NCI-H1105 treated with DMSO at 0.1 percent for 48 hours (cell line): ENCODE measurements around the gene ADAP1.

ENCODE experiments used
- DNase-seq: peaks from one replicate; lab custom pipeline; 2025; lab: John Stamatoyannopoulos, UW

ADAP1 gene

DNA sequence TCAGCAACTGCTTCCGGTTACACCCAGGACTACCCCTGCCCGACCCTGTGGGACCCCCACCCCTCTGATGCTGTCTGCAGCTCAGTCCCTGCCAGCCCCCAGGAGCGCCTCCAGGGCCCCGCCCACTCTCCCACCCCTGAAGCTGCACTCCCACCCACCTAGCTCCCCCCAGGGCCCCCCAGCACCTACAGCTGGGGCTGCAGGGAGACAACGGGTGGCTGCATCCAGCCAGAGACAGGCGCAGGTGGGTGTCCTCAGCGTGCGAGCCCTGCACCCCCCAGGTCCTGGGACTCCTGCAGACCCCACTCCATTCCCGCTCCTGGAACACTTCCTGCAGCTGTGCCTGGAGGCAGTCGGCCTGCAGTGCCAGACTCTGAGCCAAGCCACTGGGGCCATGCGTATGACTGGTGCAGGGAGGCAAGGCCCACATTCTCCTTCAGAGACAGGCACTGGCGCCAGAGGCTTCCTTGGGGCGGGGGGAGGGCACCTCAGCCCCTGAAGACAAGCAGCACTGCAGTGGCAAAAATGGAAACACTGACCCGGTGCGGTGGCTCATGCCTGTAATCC is 34.6 kb upstream of the ADAP1 start:
- DNase-seq, result no peak

DNA sequence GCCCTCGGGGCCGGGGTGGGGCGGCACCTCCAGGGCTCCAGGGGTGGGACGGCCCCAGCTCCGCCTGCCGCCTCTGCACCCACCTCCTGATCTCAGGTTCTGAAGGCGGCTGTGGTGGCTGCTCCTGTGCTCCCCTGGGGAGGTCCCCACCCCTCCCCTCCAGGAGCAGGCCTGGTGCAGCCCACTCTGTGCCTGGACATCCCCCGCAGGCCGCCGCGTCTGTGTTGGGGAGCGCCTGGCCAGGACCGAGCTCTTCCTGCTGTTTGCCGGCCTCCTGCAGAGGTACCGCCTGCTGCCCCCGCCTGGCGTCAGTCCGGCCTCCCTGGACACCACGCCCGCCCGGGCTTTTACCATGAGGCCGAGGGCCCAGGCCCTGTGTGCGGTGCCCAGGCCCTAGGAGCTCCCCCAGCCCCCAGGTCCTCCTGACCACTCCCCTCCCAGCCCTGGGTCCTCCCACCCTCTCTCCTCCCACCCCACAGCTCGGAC is 34.0 kb upstream of the ADAP1 start:
- no peak for DNase-seq

DNA sequence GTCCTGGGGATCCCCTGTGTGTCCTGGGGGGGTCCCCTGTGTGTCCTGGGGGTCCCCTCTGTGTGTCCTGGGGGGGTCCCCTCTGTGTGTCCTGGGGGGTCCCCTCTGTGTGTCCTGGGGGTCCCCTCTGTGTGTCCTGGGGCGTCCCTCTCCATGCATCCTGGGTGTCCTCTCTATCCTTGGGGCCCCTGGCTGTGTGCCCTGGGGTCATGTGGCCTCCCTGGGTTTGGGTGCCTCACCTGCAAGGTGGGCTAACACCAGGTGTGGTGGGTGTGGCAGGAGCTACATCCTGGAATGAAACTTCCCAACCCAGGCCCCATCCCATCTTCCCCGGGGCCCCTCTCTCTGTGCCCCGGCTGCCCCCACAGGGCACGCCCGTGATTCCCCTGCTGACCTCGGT is 33.4 kb upstream of the ADAP1 start:
- DNase-seq, result no peak

DNA sequence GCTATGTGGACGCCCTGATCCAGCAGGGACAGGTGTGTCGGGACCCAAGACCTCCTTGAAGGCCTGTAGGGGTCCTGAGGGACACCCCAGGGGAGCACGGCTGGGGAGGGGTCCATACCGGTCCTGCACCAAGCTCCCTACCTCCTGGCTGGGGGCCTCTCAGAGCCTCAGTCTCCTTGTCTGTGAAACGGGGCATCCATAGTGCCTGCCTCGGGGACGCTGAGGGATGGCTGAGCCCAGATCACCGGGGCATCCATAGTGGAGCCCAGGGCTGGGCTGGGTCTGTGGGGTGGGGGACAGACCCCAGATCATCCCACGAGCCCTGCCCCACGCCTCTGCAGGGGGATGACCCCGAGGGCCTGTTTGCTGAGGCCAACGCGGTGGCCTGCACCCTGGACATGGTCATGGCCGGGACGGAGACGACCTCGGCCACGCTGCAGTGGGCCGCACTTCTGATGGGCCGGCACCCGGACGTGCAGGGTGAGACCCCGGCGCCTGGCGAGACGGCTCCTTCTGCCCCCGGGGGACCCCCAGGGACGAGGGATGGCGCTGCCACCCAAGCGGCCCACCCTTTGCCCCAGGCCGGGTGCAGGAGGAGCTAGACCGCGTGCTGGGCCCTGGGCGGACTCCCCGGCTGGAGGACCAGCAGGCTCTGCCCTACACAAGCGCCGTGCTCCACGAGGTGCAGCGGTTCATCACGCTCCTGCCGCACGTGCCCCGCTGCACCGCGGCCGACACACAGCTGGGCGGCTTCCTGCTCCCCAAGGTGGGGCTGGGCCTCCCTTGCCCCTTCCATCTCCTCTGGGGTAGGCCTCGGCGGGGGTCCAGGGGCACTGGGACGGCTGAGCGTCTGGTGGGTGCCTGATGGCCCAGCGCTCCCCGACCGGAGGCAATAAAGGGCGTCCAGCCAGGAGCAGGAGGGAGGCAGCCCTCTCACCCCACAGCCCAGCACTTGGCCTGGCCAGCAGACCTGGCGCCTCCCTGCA is 32.6 kb upstream of the ADAP1 start:
- DNase-seq, result no peak

DNA sequence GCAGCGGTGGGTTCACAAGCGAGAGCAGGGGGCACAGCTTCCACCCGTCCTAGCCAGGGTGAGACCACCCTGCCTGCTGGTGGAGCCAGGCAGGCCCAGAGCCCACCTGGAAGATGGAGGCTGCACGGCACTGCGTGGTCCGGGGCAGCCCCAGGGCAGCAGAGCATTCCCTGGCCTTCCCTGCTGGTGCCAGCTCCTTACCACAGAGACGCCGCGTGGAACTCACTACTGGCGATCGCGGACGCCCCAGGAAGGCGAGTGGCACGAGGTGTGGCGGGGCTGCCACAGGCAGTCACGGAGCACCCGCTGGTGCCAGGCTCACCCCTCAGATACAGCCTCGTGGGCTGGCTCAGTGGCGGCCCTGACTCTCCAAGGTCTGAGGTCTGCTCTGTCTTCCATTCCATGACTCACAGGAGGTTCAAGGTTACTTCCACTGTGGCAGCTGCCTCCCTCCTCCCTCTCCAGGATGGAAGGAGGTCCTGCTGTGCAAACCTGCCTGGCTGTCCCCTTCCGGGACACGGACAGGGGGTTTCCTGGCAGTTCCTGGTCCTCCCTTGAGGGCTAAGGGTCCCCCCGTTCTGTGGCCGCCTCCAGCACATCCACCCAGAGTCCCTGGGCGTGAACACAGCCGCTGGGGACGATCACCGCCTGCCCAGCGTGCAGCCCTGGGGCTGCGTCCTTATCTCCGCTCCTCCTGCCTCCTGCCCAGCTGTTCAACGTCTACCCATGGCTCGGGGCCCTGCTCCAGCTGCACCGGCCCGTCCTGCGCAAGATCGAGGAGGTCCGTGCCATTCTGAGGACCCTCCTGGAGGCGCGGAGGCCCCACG is 31.6 kb upstream of the ADAP1 start:
- no peak for DNase-seq

DNA sequence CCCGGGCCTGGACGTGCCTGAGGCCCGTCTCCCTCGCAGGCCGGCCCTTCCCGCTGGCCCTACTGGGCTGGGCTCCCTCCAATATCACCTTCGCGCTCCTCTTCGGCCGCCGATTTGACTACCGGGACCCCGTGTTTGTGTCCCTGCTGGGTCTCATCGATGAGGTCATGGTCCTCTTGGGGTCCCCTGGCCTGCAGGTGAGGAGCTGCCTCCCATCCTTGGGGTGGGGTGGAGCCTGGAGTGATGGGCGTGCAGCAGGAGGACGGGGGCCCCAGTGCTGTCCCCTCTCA is 30.6 kb upstream of the ADAP1 start:
- DNase-seq, result no peak

DNA sequence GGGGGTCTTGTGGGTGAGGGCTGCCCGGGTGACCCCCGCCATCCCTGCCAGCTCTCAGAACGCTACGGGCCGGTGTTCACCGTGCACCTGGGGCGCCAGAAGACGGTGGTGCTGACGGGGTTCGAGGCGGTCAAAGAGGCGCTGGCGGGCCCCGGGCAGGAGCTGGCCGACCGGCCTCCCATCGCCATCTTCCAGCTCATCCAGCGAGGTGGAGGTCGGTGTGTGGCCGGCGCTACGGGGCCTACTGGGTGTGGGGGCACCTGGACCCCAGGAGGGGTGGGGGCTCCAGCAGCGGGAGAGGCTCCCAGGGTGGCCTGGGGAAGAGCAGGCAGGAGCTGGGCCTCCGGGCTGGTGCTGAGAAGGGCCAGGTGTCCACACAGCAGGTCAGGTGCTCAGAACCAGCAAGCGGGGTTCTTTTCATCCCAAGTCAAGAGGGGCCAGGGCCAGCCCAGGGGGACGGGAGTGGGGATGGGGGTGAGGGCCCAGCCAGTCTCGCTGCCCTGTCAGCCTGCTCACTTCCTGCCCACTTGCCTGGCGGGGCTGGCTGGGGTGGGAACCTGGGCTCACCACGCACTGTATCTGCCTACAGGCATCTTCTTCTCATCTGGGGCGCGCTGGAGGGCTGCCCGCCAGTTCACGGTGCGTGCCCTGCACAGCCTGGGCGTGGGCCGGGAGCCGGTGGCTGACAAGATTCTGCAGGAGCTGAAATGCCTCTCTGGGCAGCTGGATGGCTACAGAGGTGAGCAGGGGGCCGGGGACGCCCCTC is 30.1 kb upstream of the ADAP1 start:
- no peak for DNase-seq

DNA sequence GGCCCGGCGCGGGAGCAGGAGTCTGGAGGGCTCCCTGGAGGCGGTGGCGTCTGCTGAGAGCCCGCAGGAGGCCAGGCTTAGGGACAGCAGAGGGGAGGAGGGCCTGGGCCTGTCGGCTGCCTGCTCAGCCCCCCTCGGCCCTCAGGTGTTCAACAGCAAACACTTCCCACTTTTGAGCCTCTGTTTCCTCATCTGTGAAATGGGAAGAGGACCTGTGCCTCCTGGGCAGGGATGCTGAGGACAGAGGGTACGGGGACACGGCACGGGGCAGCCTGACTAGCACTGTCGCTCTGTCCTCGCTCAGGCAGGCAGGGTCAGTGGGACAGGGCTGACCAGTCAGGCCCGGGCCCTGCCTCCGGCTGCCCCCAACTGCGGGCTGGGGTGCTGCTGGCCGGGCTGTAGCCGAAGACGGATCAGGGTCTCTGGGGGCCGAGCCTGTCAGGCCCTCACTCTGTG is 29.2 kb upstream of the ADAP1 start:
- DNase-seq, result no peak

DNA sequence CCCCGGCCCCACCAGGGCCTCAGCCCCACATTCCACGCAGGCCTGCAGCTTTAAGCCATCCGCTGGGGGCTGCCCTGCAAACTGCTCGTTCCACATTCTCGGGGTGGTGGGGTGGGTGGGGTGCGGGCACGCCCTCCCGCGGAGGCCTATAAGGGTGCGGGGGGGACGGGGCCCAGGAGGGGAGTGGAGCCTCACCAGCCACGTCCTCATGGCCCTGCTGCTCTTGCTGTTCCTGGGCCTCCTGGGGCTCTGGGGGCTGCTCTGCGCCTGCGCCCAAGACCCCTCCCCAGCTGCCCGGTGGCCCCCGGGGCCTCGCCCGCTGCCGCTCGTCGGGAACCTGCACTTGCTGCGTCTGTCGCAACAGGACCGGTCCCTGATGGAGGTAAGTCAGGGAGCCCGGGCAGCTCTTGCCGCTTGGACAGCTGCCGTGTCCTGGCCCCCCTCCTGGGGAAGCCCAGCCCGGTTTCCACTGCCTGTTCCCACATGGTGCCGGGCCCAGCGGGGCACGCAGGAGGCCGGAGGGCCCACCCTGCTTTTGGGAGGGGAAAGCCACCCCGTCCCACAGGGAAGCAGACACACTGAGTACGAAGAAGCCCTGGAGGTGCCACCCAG is 28.6 kb upstream of the ADAP1 start, which contains the start of gene CYP2W1:
Gene CYP2W1 (plus strand): TSS at position 178 of the 612 bp plus-strand sequence. CDS start 31 bp downstream, at position 209.
- DNase-seq, result no peak

DNA sequence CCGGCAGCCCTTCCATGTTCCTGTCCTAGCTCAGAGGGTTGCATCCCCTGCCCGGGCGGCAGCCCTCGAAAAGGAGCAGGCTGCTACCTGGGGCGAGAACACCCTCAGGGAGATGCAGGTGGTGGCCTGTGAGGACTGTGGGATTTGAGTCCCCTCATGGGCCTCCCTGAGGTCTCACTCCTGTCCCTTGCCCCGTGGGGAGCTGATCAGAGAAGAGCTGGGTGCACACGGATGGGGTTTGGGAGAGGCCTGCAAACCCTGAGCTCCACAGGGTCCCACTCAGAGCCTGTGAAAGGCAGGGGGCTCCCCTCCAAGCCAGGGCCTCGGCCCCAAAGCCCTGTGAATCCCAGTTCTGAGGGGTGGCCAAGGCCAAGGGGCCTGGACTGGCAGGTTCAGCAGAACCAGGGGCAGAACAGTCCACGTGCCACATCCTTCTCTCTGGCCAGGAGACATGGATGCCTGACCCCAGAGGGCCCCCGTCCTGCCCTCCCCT is 28.1 kb upstream of the ADAP1 start:
- no peak for DNase-seq

DNA sequence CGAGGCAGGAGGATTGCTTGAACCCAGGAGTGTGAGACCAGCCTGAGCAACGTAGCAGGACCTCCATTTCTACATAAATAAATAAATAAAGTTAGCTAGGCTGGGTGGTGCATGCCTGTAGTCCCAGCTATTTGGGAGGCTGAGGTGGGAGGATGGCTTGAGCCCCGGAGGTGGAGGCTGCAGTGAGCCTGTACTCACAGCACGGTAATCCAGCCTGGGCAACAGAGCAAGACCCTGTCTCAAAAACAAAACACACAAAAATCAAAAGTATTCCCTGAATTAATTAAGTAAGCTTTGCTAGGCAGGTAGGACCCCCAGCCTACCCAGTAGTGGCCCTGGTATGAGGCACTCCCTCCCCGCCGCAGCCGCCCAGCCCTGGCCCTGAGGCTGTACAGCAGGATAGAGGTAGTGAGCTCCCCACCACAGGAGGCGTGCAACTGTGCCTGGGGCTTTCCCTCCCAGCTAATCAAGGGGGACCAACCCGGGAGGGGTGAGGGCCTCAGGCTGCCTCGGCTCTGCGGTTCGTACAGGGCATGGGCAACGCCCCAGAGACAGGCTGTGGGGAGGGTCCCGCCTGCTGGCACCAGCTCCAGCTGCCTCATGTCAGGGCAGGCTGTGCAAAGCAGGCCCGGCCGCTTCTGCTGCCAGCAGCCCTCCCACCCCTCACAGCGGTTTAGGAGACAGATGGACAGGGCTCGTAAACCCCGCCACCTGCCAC is 27.5 kb upstream of the ADAP1 start:
- no peak for DNase-seq

DNA sequence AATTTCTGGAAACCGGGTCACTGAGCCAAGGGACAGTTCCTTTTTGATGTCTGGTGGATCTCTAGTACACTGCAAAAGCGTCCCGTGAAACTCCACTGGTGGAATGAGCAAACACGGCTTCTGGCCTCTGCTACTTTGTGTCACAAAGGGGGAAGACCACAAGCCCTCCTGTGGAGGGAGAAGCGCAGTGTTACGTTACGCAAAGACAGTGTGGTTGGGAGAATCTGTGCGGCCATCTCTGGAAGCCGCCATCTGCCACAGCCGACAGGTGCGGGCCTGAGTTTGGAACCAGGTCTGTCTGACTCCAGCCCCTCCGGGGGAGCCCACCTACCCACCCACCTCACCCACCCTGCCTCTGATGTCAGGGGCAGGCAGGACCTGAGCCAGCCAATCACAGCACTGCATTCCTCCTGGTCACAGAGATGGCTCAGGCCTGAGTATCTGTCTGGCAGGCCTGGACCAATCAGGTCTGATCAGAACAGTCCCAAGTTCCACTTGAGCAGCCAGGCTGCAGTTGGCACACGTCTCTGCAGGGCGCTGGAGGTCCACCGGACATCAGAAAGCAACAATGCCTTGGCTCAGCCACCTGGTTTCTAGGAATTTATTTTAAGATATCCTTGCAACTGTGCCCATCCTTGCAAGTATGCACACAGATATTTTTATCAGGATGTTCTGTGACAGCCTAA is 25.5 kb upstream of the ADAP1 start:
- no peak for DNase-seq

DNA sequence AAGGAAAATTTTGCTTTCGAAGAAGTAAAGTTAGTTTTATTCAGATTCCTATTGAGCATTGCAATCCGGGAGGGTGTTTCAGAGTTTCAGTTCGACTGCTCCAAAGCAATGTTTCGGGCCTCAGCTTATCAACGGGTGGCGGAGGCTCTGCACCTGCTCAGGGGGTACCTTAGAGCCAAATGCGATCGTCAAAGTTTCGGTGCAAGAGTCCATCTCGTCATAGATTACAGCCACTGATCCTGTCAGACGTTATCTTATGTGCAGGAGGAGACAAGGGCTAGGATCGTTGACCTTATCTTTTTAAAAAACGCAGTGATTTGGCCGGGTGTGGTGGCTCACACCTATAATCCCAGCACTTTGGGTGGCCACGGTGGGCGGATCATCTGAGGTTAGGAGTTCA is 24.7 kb upstream of the ADAP1 start:
- DNase-seq, result no peak

DNA sequence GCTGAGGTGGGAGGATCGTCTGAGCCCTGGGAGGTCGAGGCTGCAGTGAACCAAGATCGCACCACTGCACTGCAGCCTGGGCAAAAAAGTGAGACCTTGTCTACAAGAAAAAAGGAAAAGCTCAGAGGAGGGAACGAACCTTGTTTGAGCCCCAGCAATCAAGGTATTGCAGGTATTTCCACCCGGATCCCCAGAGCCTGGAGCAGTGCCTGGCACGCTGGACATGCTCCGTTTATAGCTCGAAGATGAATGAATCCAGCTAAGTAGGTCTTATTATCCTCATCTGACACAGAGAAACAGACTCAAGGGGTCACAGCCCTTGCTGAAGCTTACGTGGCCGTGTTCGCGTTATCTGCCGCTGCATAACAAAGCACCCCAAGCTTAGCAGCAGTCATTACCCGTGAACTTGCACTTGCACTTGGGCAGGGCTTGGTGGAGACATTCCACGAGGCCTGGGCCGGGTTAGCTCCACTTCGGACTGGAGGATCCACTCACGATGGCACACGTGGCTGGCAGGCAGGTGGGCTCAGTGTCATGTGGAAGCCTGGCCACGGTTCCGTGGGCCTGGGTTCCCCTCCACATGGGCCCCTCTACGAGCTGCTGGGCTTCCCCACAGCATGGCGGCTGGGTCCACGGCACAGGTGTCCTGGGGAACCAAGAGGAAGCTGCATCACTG is 24.1 kb upstream of the ADAP1 start:
- DNase-seq, result no peak

DNA sequence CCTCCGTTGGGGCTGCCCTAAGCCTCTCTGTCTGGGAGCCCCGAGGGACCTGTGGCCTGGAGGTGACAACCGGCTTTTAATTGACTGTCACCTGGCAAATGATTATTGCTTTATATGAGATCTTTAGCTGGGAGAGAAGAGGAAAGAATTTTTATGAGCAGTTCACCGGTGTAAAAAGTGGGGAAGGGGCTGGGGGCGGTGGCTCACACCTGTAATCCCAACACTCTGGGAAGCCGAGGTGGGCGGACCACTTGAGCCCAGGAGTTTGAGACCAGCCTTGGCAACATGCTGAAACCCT is 23.5 kb upstream of the ADAP1 start:
- no peak for DNase-seq

DNA sequence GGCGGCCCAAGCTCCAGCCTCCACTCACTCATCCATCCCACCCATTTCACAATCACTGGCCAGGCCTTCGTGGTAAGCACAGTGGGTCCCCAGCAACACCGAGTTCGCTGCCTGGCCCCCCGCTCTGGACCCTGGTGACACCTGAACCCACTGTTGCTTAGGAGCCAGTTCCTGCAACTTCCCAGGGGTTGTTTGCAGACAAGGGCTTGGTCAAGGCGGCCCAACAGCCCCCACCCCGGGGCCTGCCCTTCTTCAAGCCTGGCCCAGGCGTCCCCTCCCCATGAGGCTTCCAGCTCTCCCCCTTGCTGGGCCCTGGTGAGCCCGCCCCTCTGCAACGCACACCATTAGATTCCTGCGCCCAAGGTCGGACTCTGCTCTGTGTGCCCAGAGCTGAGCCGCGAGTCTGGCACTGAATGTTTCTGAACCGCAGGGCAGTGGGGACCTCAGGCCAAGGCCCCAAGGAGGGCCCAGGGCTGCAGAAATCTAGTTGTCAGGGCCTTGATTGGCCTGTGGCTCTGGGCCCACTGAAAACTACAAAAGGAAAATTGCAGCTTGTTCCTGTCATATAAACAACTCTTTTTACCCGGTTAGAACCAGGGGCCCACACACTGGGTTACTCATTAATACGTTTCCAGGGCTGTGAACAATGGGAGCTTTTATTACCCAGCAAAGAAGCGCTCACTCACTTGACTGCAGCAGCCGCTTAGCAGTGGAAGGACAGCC is 23.0 kb upstream of the ADAP1 start:
- DNase-seq, result no peak

DNA sequence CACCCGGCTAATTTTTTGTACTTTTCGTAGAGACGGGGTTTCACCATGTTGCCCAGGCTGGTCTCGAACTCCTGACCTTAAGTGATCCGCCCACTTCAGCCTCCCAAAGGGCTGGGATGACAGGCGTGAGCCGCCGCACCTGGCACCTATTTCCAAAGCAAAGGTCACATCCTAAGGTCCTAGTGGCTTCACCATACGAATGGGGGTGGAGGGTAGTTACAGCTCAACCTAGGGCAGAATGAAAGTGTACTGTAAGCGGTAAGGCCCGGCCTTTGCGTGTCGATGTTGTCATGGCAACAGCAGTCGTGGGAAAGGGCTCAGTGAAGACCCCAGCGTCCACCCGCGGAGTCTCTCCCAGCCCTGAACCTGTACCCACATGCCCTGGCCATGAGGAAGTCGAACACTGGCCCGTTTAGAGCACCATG is 22.4 kb upstream of the ADAP1 start:
- no peak for DNase-seq

DNA sequence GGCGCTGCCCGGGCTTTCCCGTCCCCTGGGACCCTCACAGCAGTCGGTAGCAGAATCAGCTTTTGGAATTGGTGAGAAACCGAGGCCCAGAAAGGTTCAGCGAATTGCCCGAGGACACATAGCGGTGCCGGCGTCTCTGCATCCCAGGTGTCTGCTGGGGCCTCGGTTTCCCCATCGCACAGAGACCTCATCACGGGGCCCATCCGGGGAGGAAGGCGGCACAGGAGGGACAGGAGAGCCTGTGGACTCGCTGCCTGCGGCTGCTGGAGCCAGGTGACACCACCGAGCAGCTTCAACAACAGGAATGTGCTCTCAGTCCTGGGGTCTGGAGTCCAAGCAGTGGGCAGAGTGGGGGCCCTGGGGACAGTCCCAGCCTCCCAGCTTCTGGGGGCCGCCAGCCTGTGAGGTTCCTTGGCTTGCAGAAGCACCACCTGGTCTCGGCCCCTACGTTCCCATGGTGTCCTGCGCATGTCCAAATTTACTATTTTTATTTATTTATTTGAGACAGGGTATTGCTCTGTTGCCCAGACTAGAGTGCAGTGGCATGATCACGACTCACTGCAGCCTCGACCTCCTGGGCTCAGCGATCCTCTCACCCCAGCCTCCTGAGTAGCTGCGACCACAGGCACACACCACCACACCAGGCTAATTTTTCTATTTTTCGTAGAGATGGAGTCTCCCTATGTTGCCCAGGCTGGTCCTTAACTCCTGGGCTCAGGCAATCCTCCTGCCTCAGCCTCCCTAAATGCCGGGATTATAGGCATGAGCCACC is 21.4 kb upstream of the ADAP1 start:
- DNase-seq, result no peak
